Stimulated activated CD8-positive, alpha-beta memory T cell treated with anti-CD3 and anti-CD28 coated beads, Interleukin-15, amount 100 ng/mL, for 4 hours (primary cell): Measurements from ENCODE around the gene ZFYVE28.

Experiments used
- DNase-seq, 2 donors: peaks; one replicate each; pipeline ENCODE4 v3.0.0-alpha.2; 2020; ENCODE audit warnings: low read depth in 2 of 2

The ZFYVE28 gene

DNA sequence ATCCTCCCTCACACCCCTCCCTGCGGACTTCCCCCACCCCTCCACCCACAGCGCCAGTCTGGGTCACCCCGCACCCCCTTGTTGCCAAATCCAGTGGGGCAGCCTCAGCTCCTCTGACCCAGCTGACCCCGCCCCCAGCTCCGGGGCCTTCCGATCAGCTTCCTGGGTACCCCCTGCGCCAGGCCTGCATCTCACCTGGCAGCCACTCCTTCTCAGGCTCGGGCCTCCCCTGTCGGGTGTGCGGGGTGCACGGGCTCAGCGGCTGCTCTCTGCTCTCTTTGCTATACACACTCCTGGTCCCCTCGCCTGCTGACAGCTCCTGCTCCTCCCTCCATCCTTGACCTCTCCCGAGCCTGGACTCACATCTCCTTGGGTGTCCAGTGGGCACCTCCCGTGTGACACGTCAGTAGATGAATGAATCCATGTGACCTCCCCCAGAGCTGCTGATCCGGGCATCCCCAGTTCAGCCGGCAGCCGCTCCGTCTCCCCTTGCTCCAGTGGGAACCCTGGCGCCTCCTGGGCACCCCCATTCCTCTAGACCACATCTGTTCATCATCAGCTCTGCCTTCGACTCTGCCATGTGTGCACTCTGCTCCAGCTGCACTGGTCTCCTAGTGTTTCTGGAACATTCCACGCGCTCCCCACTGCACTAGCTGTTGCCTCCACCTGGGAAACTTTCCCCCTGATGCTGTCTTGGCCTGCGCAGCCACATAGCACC is 10.2 kb upstream of the ZFYVE28 start:
- no peak for DNase-seq

DNA sequence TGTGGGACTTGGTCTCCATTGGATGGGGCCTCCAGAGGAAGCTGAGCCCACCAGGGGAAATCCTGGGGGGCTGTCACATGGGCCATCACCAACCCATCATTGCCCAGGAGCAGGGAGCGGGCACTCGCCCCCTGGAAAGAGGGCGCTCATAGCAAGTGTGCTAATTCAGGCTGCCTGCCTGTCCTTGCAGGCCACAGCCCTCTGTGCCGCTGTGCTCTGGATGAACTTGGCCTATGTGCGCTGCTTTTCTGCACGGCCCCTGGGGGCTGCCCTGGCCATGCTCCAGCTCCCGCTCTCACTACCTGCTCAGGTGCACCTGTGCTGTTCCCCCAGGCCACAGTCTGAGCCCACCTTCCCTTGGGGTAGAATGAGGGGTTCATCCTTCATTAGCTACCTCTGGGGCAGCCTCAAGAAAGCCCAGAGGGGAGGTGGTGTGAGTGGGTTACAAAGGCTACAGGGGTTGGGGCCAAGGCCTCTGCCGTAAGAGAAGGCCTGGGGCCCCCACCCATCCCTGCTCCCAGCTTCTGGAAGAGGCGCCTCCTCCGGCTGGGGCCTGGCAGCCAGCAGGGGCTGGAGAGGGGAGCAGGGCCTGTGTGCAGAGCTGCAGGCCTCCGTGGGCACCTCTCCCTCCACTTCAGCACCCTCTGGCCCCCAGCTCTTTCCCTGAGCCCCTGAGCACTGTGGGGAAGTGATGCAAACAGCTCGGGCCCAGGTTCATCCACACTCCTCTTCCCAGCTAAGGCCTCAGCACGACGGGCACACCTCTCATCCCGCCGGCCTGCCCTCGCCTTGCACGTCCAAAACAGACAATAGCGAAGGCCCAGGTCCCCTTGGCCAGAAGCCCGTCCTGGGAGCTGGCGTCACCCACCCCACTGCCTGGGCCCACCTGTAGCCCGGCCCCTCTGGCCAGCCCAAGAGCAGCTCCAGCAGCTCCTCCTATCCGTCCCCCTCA is 9.2 kb upstream of the ZFYVE28 start:
- no peak for DNase-seq

DNA sequence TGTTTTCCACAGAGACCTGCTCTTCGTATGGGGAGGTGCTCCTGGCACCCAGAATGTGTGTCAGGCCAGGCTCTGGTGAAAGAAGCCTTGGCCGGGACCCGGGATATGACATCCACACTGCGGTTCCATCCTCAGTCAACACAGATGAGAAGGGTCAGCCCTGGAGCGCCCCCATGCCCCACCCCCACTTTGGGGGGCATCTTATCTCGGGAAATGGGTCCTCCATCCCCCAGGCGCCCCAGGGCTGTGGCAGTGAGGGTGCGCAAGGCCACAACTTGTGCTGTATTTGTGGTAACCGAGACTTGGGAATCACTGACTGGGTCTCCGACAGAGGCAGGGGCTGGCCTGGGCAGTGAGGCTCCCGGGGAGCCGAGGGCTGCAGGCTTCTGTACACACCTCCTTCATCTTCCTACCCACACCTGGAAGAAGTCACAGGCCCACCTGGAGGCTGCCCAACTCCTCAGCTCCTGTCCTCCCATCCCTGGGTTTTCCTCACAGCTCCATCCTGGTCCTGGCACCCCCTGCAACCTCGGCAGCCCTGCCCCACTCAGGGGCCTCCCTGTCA is 8.3 kb upstream of the ZFYVE28 start:
- DNase-seq, result no peak

DNA sequence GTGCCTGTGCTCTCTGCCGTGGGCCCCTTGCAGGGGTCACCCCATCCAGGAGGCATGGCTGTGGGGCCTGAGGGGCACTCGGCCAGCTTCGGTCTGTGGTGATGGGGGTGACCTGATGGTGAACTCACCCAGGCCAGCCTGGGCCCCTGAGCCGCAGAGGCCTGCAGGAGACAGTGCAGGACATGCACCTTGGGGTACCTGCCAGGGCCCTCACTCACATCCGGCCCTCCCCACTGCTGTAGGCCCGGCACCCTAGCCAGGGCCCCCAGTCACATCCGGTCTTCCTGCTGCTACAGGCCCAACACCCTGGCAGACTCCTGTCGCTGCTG is 7.6 kb upstream of the ZFYVE28 start:
- no peak for DNase-seq

DNA sequence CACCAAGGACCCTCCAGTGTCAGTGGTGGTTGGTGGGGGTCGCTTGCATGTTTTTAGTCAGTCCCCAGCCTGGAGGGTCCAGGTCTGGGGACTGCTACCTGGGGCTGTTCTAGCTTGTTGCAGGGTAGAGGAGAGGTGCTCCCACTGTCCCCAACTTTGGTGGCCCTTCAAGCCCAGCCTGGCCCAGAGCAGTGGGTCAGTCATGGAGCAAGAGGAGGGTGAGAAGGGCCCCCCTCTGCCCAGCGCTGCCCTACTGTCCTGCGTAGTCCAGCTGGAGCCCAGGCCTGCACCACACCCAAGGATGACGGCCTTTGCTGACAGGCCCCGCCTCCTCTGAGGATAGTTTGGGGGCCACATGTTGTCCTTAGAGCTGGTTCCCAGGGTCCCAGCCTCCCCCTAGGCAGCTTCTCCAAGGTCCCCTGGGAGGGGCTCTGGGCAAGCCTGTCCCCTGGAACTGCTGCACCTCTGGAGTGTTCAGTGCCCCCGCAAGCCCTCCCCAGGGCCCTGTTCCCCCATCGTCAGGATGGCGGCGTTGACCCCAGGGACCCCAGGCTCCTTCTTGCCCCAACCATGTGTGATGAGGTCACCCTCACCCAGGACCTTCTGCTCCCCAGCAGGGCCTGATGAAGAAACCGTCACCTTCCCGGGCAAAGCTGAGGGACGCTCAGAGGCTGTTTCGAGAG is 7.1 kb upstream of the ZFYVE28 start:
- no peak for DNase-seq

DNA sequence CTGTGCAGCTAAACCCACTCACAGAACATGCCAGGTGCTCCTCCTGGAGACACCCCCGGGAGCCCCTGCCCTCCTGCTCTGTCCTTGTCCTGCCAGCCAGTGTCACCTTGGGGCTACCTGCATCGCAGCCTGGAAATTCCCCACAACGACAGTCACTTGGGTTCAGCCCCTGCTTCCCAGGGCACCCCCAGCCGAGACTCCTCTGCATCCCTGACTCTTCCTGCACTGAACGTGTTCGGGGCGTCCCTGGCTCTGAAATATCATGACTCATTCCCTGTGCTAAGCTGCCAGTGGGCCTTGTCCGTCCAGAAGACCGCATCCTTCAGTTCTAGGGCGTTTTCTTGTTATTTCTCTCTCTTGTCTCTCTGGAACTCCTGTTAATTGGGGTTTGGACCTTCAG is 6.1 kb upstream of the ZFYVE28 start:
- DNase-seq, result no peak

DNA sequence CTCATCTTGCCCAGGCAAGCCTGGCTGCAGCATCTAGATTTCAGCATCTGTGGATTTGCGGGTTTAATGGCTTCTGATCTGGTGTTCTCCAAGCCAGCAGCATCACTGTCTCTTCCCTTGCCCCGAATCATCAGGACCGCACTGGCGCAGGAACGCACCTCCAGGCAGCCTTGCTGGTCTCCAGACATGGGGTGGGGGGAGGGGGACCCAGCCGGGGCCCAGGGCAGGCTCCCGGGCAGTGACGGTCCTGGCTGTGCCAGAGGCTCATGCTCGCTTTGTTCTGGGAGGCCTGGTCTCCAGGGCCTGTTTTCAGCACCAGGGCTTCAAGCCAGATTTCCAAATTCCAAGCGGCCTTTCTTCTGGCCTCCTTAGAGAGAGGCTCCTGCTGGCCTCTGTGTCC is 5.2 kb upstream of the ZFYVE28 start:
- DNase-seq, result no peak

DNA sequence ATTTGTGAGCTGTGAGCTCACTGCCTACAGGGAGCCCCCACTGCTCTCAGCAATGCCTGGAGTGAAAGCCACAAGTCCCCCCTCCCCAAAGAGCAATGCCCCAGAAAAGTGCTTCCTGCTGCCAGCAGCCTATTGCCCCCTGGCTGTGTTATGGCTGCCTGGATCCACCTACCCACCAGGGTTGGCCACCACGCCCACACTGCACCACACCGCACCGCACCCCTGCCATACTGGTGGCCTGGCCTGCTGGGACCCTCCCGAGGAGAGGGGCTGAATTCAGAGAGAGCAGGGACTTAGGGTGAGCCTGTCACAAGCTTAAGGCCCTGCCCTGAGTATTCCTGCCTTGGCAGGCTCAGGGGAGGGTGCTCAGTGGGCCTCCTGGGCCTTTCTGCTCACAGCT is 4.6 kb upstream of the ZFYVE28 start:
- DNase-seq, result no peak

DNA sequence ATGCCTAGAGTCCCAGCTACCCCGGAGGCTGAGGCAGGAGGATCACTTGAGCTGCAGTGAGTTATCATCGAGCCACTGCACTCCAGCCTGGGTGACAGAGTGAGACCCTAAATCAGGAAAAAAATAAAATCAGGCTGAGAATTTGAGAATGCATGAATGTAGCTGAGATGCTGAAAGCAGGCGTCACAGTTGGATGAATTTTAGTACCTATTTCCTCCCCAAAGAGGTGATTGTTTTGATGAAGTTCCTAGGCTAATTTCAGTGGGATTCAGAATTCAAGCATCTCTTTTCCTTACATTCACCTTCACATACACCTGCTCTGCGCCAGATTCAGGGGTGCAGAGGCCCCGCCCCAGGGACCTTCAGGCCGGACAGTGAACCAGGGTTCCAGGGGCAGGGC is 3.5 kb upstream of the ZFYVE28 start:
- no peak for DNase-seq

DNA sequence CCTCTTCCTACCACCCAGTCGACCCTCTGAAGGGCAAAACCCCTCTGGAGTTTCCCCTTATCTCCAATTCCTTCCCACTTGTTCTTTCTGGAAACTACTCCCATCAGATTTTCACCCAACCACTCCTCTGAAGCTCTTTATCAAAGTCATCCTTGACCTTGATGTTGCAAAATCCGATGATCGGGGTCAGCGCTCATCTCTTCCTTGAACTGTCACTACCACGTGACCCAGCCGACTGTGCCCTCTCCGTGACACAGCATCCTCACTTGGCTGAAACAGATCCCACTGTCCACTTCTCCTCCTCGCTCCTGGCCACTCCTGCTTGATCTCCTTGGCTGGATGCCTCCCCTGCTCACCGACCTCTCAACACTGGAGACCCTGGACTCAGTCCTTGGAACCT is 1.4 kb upstream of the ZFYVE28 start:
- DNase-seq, result no peak

DNA sequence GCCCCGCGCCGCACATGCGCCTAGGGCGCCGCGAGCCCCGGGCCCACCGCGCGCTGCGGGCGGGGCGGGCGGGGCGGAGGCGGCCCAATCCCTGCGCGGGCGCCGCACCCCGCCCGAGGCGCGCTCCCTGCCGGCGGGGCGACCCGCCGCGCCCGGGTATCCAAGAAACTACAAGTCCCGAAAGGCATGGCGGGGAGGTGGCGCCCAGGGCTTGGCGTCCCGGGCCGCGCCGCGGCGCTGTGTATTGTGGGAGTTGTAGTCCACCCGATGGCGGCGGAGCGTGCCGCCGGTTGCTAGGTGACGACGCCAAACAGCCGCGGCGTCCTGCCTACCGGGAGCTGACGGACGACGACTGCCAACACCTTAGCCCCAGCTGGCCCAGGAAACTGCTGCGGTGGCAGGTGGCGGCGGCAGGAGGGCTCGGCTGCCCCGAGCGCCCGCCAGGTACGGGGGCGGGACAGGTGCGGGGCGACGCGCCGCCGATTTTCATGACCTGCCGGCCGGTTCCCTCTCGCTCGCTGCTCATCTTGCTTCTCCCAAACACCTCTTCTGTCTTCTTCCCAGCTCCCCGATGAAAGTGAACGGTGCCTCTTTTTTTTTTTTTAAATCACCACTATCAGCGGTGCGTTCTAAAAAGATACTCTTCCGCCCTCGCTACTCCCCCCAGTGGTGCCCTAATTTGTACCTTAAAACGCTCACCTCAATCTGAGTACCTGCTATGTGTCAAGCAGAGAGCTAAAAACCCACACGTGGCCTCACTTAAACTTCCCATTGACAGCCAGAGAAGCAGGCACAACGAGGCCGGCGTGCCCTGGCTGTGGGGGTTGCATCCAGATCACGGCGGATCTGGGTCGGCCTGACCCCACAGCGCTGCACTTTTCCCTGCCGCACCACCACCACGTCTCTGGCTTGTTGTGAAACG is 466 bp upstream of the ZFYVE28 start, which contains the start of gene CFAP99:
TSS of gene CFAP99 (plus strand) at position 306 of the 922 bp plus-strand sequence.
- peak; percentile 95 to 96 for DNase-seq

DNA sequence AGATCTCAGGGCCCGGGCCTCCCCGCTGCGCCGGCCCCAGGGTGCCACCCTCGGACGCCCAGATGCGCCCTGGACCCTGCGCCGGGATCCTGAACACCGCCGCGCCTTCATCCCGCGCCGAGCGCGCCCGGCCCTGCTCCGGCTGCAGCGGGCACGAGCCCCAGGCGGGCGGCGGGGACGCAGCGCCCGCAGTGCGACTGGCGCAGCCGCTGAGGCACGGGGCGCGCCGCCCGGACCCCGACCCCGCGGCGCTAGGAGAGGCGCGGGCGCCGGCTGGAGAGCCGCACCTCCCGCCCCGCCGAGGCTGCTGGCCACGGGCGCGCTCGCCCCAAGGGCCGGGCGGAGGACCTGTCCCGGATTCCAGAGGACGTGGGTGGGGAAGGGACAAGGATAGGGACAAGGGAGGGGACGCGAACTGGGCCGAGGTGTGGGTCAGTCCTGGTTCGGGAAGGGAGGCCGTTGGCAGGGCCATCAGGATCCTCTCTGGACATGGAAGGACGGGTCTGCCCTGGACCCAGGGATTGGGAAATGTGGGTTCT is 1.1 kb downstream of the ZFYVE28 start:
- no peak for DNase-seq

DNA sequence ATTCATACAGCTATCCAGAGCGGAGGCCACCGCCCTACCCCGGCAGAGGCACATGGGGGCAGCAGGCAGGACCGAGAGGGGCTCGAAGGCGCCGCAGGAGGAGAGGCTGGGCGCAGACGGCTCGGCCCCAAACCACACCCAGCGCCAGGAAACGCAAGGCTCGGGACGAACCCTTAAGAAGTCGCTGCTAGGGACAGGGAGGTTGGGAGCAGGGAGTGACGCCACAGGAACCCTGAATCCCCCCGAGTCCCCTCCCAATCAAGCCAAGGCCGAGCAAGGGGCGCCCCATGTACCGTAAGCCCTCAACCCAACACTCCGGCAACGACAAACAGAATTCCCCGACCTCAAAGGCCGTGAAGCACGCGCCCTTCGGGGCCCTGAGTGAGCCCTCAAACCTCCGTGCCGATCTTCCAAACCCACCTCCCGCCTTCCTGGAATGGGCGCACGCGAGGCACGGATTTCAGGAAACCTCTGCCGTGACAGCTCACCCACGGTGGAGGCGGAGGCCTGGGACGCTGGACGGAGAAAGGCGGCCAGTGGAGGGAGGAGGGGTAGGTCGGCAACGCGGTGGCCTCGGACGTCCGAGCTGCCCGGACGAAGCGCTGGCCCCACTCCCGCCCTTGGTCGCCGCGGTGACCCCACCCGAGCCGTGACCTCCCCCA is 1.8 kb downstream of the ZFYVE28 start:
- no peak for DNase-seq

DNA sequence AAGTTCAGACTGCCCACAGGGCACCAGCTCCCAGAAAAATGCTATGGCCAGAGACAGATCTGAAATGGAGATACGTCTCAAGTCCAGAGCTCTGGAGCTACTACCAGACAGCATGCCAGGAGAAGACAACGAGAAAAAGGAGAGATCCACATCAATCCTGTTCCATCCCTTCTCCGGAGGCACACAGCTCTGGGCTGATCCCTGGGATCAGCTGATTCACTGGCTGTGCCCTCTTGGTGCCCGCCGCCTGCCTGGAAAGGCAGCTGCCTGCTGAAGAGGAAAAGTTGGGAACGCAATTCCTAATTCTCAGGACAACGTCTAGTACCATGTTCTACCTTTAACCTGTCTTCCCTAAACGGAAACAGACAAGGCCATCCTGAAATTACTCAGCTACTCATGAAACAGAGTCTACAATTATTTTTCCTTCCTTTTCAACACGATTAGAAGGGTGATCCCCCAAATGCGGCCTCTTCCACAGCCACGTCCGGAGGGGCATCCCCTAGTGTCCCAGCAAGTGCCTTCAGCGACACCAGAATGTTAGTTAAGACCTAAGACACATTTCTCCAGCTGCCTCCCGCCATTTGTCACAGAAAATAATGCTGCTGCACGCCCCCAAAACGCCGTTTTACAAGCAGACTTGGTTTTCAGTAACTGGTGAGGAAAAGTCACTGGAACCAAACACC is 2.4 kb downstream of the ZFYVE28 start:
- no peak for DNase-seq

DNA sequence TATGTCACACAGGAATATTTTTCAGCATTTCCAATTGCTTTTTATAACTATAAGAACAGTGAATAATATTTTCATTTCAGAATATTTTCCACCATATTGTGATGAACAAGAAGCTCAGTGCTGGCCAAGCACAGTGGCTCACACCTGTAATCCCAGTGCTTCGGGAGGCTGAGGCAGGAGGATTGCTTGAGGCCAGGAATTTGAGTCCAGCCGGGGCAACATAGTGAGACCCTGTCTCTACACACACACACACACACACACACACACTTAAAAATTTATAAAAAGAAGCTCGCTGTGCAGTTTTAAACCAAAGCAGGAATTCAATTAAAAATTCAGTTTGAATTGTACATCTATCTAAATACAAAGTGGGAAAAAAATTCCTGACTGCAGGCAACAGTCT is 3.2 kb downstream of the ZFYVE28 start:
- DNase-seq, result no peak

DNA sequence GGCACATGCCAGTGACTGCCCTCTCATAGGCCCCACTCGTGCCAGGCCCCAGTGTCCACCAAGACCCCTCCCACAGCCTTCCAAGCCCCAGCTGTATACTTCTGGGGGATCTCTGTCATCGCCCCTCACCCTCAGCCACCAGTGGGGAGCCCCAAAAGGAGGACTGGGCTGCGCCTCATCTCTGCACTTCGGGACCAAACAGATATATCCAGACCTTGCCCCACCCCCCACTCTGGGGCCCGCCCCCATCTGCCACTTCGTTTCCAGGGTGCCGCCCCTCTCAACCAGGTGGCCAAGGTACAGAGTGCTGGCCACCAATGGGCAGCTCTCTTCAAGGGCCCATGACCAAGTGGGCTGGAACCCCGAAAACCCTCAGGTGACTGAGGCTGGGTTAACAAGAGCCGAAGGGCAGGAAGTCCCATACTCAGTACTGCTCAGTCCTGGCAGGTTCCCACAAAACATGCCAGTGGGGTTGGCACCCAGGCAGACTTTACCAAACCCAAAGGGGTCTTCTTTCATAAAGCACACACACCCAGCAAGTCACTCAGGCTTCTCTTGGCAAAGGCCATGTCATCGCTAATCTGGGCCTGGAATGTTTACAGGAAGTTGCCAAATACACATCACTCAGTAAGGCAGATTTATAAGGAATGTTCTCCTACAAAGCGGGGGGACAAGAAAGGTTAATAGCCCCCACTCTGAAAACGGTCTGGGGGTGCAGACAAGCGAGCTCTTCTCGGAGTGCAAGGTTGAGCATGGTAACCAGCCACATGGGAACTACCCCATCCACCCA is 4.4 kb downstream of the ZFYVE28 start:
- no peak for DNase-seq

DNA sequence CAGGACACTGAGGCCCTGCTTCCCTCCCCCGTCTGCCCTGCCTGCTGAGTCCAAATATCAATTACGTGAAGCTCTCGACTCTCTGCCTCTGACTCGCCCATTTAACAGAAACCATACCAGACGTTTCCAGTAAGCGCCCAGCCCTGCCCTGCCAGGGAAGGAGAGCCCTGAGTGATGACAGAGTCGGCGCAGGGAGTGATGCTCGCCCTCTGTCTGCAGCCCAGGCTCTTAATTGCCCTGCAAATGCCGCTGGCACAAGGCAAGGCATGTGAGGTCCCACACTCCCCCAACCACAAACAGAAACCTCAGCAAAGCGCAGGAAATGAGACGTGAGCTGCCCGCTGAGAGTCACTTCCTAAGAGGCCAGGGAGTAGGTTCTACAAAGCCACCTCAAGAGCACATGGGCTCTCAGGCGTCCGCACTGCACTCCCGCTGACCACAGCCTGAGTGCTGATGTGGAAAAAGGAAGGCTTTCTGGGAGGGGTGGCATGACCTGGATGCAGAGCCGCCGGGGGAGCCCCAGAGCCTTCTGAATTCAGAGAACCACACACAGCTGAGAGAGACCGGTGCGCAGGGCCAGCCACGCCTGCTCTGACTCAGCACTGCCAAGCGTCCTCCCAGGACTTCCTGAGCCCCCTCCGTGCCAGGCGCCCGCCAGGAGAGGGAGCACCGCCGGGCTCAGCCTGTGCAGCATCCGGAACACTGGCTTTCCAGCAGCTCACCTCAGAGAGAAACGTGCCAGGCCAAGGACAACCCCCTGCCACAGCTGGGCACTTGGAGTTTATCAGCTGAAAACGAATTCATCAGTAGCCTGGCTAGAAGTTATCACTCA is 5.3 kb downstream of the ZFYVE28 start:
- DNase-seq, result peak; percentile 70 to 79

DNA sequence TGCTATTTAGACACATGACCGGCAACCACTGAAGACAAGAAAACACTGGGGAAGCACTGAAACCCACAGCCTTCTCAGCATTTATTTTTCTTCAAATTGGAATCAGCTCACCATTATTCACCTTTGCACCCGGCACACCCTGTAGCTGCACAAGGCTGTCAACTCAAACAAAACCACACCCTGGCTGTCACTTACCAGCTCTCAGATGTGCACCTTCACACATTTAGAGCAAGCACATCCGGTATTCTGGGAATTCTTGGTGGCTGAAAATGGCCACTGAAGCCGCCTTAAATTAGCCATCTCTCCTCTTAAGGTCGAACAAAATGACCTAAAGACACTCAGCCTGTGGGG is 5.9 kb downstream of the ZFYVE28 start:
- peak in 1 of 2 donors; percentile 49 for DNase-seq
